Kidney (tissue), 14 donors: ENCODE measurements around the gene GHRH. TPM values are rescaled to one million over a fixed set of nuclear protein-coding genes. Genes with fewer than 3 reads are reported as not detected.

Experiments
- DNase-seq, 5 donors: peaks; one replicate each; pipeline ENCODE4 v3.0.0-alpha.2; 2013 to 2020
- FAIRE-seq: peaks from 2 replicates; lab custom pipeline; 2012; peaks lifted over from hg19 to GRCh38; lab: Jason Lieb, UNC
- H3K27ac ChIP-seq, 2 donors: one replicate each; pipeline ENCODE4 v1.7.0; 2013; ENCODE audit warnings: low read depth in 2 of 2, low read length in 2 of 2, inconsistent platforms in 1 of 2
- H3K27me3 ChIP-seq: one replicate; pipeline ENCODE4 v1.7.1; 2013; ENCODE audit warnings: low read length, inconsistent platforms; ENCODE audit not compliant: control insufficient read depth, insufficient read depth
- H3K36me3 ChIP-seq, 3 donors: one replicate each; pipeline versions ENCODE4 v1.7.0 to v1.7.1; 2013; ENCODE audit warnings: low read length in 3 of 3, control low read depth in 1 of 3, inconsistent platforms in 1 of 3; ENCODE audit not compliant: insufficient read depth in 3 of 3, control insufficient read depth in 2 of 3
- H3K4me1 ChIP-seq, 3 donors: one replicate each; pipeline versions ENCODE4 v1.7.0 to v1.7.1; 2013; ENCODE audit warnings: low read length in 3 of 3, inconsistent platforms in 1 of 3, low read depth in 1 of 3; ENCODE audit not compliant: control insufficient read depth in 2 of 3, insufficient read depth in 2 of 3
- H3K4me3 ChIP-seq, 3 donors: one replicate each; pipeline versions ENCODE4 v1.7.0 to v1.8.1; 2013; ENCODE audit warnings: low read length in 3 of 3, control low read depth in 1 of 3, inconsistent platforms in 1 of 3
- H3K9ac ChIP-seq, 3 donors: one replicate each; pipeline versions ENCODE4 v1.7.0 to v1.7.1; 2013; ENCODE audit warnings: low read length in 3 of 3, control low read depth in 1 of 3, inconsistent platforms in 1 of 3
- H3K9me3 ChIP-seq, 3 donors: one replicate each; pipeline versions ENCODE4 v1.7.0 to v1.7.1; 2013; ENCODE audit warnings: low read length in 3 of 3, control low read depth in 1 of 3, inconsistent platforms in 1 of 3; ENCODE audit not compliant: control insufficient read depth in 2 of 3, insufficient read depth in 1 of 3
- intact Hi-C: fragments of 100-400 bp; cut with DNase I; formaldehyde crosslinking; loops from one replicate; pipeline ENCODE4 v1.11.1; 2022
- polyA plus RNA-seq: library from polyadenylated mRNA; stranded (reverse); fragments of 350-450 nt; fragmentation: Illumina TruSeq; extraction: RNeasy Lipid Tissue Mini Kit (QIAGEN cat#74804); gene quantifications from one replicate; pipeline ENCODE4 v1.2.3, GENCODE V29; 2014; ENCODE audit warnings: low read depth, low replicate concordance; ENCODE audit not compliant: insufficient read depth
- total RNA-seq: library from RNA; stranded (reverse); fragmentation: NEBNext Ultra II Directional; extraction: Animal tissue kit (Norgen Biotek cat#: 25700); gene quantifications from one replicate; pipeline ENCODE4 v1.2.1, GENCODE V29; 2021
- TF ChIP-seq, protein P1 (sequence below): IDR thresholded peaks from 3 replicates; pipeline ENCODE4 v1.5.1; 2012; ENCODE audit warnings: mild to moderate bottlenecking, moderate library complexity, borderline replicate concordance; ENCODE audit not compliant: insufficient read depth; ENCODE audit errors: extremely low read depth
- donor health status: control.
- donor health status: control.
- donor health status: control.
- donor health status: control.
- donor health status: control.
- donor health status: DM: yes; HTN: yes; CAD: no.
- donor health status: Normal renal cell carcinoma (clear cell type).

Gene GHRH
- total and polyA plus RNA-seq, 2 donors from 2014 or later: not detected

DNA sequence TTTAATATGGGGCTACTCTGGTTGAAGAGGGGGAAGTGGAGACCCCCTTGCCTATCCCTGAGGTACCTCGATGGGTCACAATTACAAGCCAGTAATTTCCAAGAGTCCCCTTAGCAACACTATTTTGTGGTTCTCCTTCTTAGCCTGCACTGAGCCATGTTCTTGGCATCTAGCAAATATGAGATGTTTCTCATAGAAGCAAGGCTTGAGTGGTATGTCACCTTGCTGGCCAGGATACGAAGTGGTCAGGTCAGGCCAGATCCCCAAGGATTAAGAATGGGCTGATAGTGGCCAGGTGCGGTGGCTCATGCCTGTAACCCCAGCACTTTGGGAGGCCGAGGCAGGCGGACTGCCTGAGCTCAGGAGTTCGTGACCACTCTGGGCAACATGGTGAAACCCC, 2.1 kb upstream of the GHRH start:
- H3K4me3 ChIP-seq: no peak overlapping the region
- FAIRE-seq (no peak), DNase-seq (no peak)
- TF ChIP-seq, protein P1, sequence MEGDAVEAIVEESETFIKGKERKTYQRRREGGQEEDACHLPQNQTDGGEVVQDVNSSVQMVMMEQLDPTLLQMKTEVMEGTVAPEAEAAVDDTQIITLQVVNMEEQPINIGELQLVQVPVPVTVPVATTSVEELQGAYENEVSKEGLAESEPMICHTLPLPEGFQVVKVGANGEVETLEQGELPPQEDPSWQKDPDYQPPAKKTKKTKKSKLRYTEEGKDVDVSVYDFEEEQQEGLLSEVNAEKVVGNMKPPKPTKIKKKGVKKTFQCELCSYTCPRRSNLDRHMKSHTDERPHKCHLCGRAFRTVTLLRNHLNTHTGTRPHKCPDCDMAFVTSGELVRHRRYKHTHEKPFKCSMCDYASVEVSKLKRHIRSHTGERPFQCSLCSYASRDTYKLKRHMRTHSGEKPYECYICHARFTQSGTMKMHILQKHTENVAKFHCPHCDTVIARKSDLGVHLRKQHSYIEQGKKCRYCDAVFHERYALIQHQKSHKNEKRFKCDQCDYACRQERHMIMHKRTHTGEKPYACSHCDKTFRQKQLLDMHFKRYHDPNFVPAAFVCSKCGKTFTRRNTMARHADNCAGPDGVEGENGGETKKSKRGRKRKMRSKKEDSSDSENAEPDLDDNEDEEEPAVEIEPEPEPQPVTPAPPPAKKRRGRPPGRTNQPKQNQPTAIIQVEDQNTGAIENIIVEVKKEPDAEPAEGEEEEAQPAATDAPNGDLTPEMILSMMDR: no peak
- H3K9ac ChIP-seq: no peak overlapping the region
- H3K9me3 ChIP-seq: no peaks in the 10 kb centered on the region
- intact Hi-C loops: no loop called here
- H3K4me1 ChIP-seq: no peaks in the 10 kb centered on the region
- no peak overlapping the region for H3K27ac ChIP-seq
- no peaks in the 10 kb centered on the region for H3K27me3 ChIP-seq
- no peaks in the 10 kb centered on the region for H3K36me3 ChIP-seq

DNA sequence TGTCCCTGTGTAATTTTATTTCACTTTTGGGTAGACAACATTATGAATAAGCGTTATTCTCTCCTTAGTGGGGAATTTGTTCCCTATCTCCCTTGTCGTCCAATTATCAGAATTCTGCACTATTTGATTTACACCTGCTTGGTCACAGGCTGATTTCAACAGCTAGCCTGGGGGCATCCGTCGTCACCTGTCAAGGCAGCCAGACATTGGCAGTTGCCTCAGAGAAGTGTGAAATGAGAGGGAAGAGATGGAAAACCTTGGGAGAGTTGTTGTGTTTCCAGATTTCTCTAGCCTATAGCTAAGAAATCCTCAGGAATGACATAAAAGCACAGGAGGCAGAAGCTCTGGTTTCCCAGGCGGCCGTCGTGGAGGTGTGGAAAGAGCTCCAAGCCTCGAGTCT, 891 bp upstream of the GHRH start:
- TF ChIP-seq, protein P1: no peak
- FAIRE-seq (no peak), DNase-seq (no peak)
- H3K27ac ChIP-seq: no peak overlapping the region
- H3K4me3 ChIP-seq: no peak overlapping the region
- H3K9ac ChIP-seq: no peak overlapping the region
- intact Hi-C loops: no loop called here
- no peaks in the 10 kb centered on the region for H3K27me3 ChIP-seq
- no peaks in the 10 kb centered on the region for H3K9me3 ChIP-seq
- H3K4me1 ChIP-seq: no peaks in the 10 kb centered on the region
- no peaks in the 10 kb centered on the region for H3K36me3 ChIP-seq

DNA sequence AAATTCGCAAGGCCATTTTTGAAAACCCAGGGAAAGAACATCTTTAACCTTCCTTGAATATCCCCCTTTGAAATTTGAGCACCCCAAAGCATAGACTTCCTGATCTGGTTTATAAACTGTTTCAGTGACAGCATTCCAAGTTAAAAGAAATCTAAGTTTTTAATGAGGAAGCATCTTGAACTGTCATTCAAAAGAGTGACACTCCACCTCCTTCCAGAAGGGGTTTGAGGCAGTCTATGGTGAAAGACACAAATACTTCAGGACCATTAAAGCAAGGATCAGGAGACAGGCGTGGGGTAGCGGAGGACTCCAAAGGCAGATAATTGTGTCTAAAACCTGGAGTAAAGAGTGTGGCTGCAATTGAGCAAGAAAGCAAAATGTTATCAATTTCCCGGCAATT, 691 bp downstream of the GHRH start:
- intact Hi-C loops: no loop called here
- FAIRE-seq (no peak), DNase-seq (no peak)
- TF ChIP-seq, protein P1: no peak
- H3K27ac ChIP-seq: no peak overlapping the region
- no peaks in the 10 kb centered on the region for H3K4me1 ChIP-seq
- H3K9ac ChIP-seq: no peak overlapping the region
- H3K9me3 ChIP-seq: no peaks in the 10 kb centered on the region
- H3K4me3 ChIP-seq: no peak overlapping the region
- no peaks in the 10 kb centered on the region for H3K36me3 ChIP-seq
- no peaks in the 10 kb centered on the region for H3K27me3 ChIP-seq

DNA sequence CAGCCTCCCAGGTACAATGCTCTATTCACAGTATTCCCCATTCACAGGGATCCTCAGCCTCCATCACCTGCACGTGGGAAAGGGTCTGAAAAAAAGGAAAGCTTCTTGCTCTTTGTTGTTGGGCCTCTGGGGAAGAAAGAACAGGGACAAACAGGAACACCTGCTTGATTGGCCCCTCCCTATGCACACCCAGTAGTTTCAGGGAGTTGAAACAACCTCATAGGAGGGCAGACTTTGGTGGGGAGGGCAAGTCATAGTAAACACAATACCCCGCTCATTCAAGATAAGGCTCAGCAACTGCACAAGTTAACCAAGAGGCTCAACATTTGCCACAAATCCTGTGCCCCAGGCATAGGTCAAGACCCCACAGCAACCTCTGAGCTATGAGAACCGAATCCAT, 1.7 kb downstream of the GHRH start:
- Histone ChIP-seq H3K9ac (no peak overlapping the region), H3K9me3 (no peaks in the 10 kb centered on the region), H3K27me3 (no peaks in the 10 kb centered on the region), H3K27ac (no peak overlapping the region), H3K4me1 (no peaks in the 10 kb centered on the region), H3K4me3 (no peak overlapping the region), H3K36me3 (no peaks in the 10 kb centered on the region)
- no peak for FAIRE-seq
- intact Hi-C loops: no loop called here
- DNase-seq: no peak
- TF ChIP-seq, protein P1: no peak
